WTC11 (cell line): Measurements from ENCODE around the gene TUSC2. TPM values are rescaled to one million over a fixed set of nuclear protein-coding genes. Genes with fewer than 3 reads are reported as not detected.
A peak's percentile ranks its signal among the peaks of the same experiment; 100 is the strongest.

Experiments used
- ATAC-seq: fragments of 200-7000 bp; cut with Tn5 transposase; 2 replicates; pipeline ENCODE4 v1.10.0; 2021; ENCODE audit warnings: mild to moderate bottlenecking, moderate library complexity
- CTCF ChIA-PET: fragments of 300-600 bp; sonication (Branson Sonifier 250); formaldehyde crosslinking; loops from one replicate; lab custom pipeline; 2021; ENCODE audit warnings: antibody characterized with exemption; lab: Charles Lee
- POLR2A ChIA-PET: fragments of 350-600 bp; sonication (Branson Sonifier 250); formaldehyde crosslinking; loops from one replicate; lab custom pipeline; 2021; ENCODE audit warnings: antibody characterized with exemption; lab: Charles Lee
- DNase-seq: peaks from one replicate; pipeline ENCODE4 v3.0.0; 2021; ENCODE audit warnings: low spot score
- H3K27ac Mint-ChIP-seq: 2 replicates; pipeline ENCODE4 v1.8.0; 2021; ENCODE audit warnings: mixed read lengths
- H3K27me3 Mint-ChIP-seq: 2 replicates; pipeline ENCODE4 v1.8.0; 2021; ENCODE audit warnings: low read depth, mild to moderate bottlenecking, moderate library complexity, mixed read lengths
- H3K36me3 Mint-ChIP-seq: 2 replicates; pipeline ENCODE4 v1.8.0; 2021; ENCODE audit warnings: mixed read lengths
- H3K4me1 Mint-ChIP-seq: 2 replicates; pipeline ENCODE4 v1.8.0; 2022; ENCODE audit warnings: mixed read lengths
- H3K4me3 Mint-ChIP-seq: 2 replicates; pipeline ENCODE4 v1.8.0; 2021; ENCODE audit warnings: mild to moderate bottlenecking, moderate library complexity, mixed read lengths
- H3K9me3 Mint-ChIP-seq: 2 replicates; pipeline ENCODE4 v1.8.0; 2021; ENCODE audit warnings: mixed read lengths
- AR ChIP-seq: fragments of 250-450 bp; sonication (Bioruptor Pico); IDR thresholded peaks from 2 replicates; pipeline ENCODE4 v1.9.0; 2021; ENCODE audit warnings: mild to moderate bottlenecking
- ATF3 ChIP-seq: sonication (generic); formaldehyde crosslinking; conservative IDR thresholded peaks from 2 replicates; pipeline ENCODE4 v1.8.1; 2022; ENCODE audit warnings: mild to moderate bottlenecking, missing genetic modification reagents
- ATF6 ChIP-seq: sonication (generic); formaldehyde crosslinking; IDR thresholded peaks from 2 replicates; pipeline ENCODE4 v1.8.1; 2023; ENCODE audit warnings: mild to moderate bottlenecking, missing genetic modification reagents
- CREM ChIP-seq: sonication (generic); formaldehyde crosslinking; IDR thresholded peaks from 2 replicates; pipeline ENCODE4 v1.8.1; 2022; ENCODE audit warnings: mild to moderate bottlenecking, missing genetic modification reagents, moderate library complexity
- GRHL2 ChIP-seq: fragments of 250-450 bp; sonication (Bioruptor Pico); IDR thresholded peaks from 2 replicates; pipeline ENCODE4 v1.8.0; 2022; ENCODE audit warnings: mild to moderate bottlenecking, moderate library complexity; ENCODE audit not compliant: insufficient replicate concordance, severe bottlenecking
- GTF2I ChIP-seq: fragments of 250-450 bp; sonication (Bioruptor Pico); conservative IDR thresholded peaks from 2 replicates; pipeline ENCODE4 v1.4.0; 2021; ENCODE audit warnings: mild to moderate bottlenecking
- HMGA2 ChIP-seq: fragments of 250-450 bp; sonication (Bioruptor Pico); IDR thresholded peaks from 2 replicates; pipeline ENCODE4 v1.4.0; 2021; ENCODE audit warnings: mild to moderate bottlenecking, moderate library complexity
- KAT7 ChIP-seq: sonication (generic); formaldehyde crosslinking; IDR thresholded peaks from 2 replicates; pipeline ENCODE4 v1.8.1; 2023; ENCODE audit warnings: missing genetic modification reagents, mild to moderate bottlenecking, borderline replicate concordance
- MLX ChIP-seq: sonication (generic); formaldehyde crosslinking; IDR thresholded peaks from 2 replicates; pipeline ENCODE4 v1.8.1; 2023; ENCODE audit warnings: mild to moderate bottlenecking, missing genetic modification reagents, moderate library complexity
- MYBL2 ChIP-seq: sonication (generic); formaldehyde crosslinking; IDR thresholded peaks from 2 replicates; pipeline ENCODE4 v1.8.1; 2023; ENCODE audit warnings: mild to moderate bottlenecking, moderate library complexity, missing genetic modification reagents
- NFATC4 ChIP-seq: fragments of 250-450 bp; sonication (Bioruptor Pico); IDR thresholded peaks from 2 replicates; pipeline ENCODE4 v1.9.0; 2021; ENCODE audit warnings: mild to moderate bottlenecking
- NR1H2 ChIP-seq: sonication (generic); formaldehyde crosslinking; IDR thresholded peaks from 2 replicates; pipeline ENCODE4 v1.9.0; 2021; ENCODE audit warnings: mild to moderate bottlenecking, moderate library complexity, missing genetic modification reagents
- NR2C2 ChIP-seq: sonication (generic); formaldehyde crosslinking; IDR thresholded peaks from 2 replicates; pipeline ENCODE4 v1.8.0; 2022; ENCODE audit warnings: mild to moderate bottlenecking, missing genetic modification reagents
- NR3C1 ChIP-seq: sonication (generic); formaldehyde crosslinking; conservative IDR thresholded peaks from 2 replicates; pipeline ENCODE4 v1.8.1; 2023; ENCODE audit warnings: low read depth, mild to moderate bottlenecking, missing genetic modification reagents
- OVOL2 ChIP-seq: fragments of 250-450 bp; sonication (Bioruptor Pico); IDR thresholded peaks from 2 replicates; pipeline ENCODE4 v1.9.0; 2021; ENCODE audit warnings: mild to moderate bottlenecking, borderline replicate concordance
- SMAD4 ChIP-seq: sonication (generic); formaldehyde crosslinking; IDR thresholded peaks from 2 replicates; pipeline ENCODE4 v1.8.0; 2022; ENCODE audit warnings: mild to moderate bottlenecking, missing genetic modification reagents
- TEAD4 ChIP-seq: sonication (generic); formaldehyde crosslinking; IDR thresholded peaks from 2 replicates; pipeline ENCODE4 v1.8.0; 2022; ENCODE audit warnings: mild to moderate bottlenecking, missing genetic modification reagents
- USF1 ChIP-seq: sonication (generic); formaldehyde crosslinking; IDR thresholded peaks from 2 replicates; pipeline ENCODE4 v1.8.0; 2022; ENCODE audit warnings: mild to moderate bottlenecking, missing genetic modification reagents
- ZBTB21 ChIP-seq: sonication (generic); formaldehyde crosslinking; IDR thresholded peaks from 2 replicates; pipeline ENCODE4 v1.8.1; 2023; ENCODE audit warnings: mild to moderate bottlenecking, missing genetic modification reagents, borderline replicate concordance
- ZNF263 ChIP-seq: sonication (generic); formaldehyde crosslinking; IDR thresholded peaks from 2 replicates; pipeline ENCODE4 v1.8.1; 2022; ENCODE audit warnings: low read depth, mild to moderate bottlenecking, moderate library complexity, missing genetic modification reagents
- total RNA-seq: library from RNA; stranded (reverse); gene quantifications from 3 replicates; pipeline ENCODE4 v1.2.3, GENCODE V29; 2021

Gene TUSC2
- total RNA-seq, 1 experiment from 2014 or later = 41.1 TPM

- TF ChIP-seq AR = no peak
- TF ChIP-seq, all 79 proteins: peak for 17
These were observed 31.1 kb upstream of the TUSC2 start, which contains the start of gene TMEM115 (continued) for GRCh38 chr3:50358911-50359759.

- ATAC-seq (no peak), DNase-seq (no peak)
- Mint-ChIP-seq H3K27ac (no peak overlapping the region; the same call in 1 of the 2 replicates), H3K9me3 (no peaks in the 10 kb centered on the region), H3K27me3 (peaks cover 12% of the 10 kb centered on the region), H3K4me3 (peak overlapping the region; percentile 93), H3K36me3 (peaks cover 14% of the 10 kb centered on the region), H3K4me1 (peaks cover 24% of the 10 kb centered on the region)
- ChIA-PET POLR2A (no interaction called here), CTCF (no interaction called here)
- TF ChIP-seq ZBTB21 (CRISPR knock-in tag) = no peak
- no peak for TF ChIP-seq ZNF263
- TF ChIP-seq OVOL2 = no peak
- no peak for TF ChIP-seq SMAD4 (CRISPR knock-in tag)
- TF ChIP-seq USF1 = no peak
- TF ChIP-seq NR2C2 (CRISPR knock-in tag) = no peak
- TF ChIP-seq GRHL2 (CRISPR knock-in tag) = no peak
- no peak for TF ChIP-seq ATF6 (CRISPR knock-in tag)
- no peak for TF ChIP-seq NR3C1 (CRISPR knock-in tag)
- TF ChIP-seq MYBL2 (CRISPR knock-in tag) = no peak
- no peak for TF ChIP-seq KAT7 (CRISPR knock-in tag)
- TF ChIP-seq CREM (CRISPR knock-in tag) = no peak
- TF ChIP-seq MLX = no peak
- TF ChIP-seq NFATC4 (CRISPR knock-in tag) = no peak
- TF ChIP-seq TEAD4 (CRISPR knock-in tag) = no peak
- TF ChIP-seq NR1H2 (CRISPR knock-in tag) = no peak
- no peak for TF ChIP-seq ATF3 (CRISPR knock-in tag)
- no peak for TF ChIP-seq GTF2I
- TF ChIP-seq HMGA2 = no peak
These were observed 30.4 kb upstream of the TUSC2 start for GRCh38 chr3:50358355-50358910.
